ENCODE data around the gene ARID5A.

ARID5A gene, protein sequence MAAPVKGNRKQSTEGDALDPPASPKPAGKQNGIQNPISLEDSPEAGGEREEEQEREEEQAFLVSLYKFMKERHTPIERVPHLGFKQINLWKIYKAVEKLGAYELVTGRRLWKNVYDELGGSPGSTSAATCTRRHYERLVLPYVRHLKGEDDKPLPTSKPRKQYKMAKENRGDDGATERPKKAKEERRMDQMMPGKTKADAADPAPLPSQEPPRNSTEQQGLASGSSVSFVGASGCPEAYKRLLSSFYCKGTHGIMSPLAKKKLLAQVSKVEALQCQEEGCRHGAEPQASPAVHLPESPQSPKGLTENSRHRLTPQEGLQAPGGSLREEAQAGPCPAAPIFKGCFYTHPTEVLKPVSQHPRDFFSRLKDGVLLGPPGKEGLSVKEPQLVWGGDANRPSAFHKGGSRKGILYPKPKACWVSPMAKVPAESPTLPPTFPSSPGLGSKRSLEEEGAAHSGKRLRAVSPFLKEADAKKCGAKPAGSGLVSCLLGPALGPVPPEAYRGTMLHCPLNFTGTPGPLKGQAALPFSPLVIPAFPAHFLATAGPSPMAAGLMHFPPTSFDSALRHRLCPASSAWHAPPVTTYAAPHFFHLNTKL

DNA sequence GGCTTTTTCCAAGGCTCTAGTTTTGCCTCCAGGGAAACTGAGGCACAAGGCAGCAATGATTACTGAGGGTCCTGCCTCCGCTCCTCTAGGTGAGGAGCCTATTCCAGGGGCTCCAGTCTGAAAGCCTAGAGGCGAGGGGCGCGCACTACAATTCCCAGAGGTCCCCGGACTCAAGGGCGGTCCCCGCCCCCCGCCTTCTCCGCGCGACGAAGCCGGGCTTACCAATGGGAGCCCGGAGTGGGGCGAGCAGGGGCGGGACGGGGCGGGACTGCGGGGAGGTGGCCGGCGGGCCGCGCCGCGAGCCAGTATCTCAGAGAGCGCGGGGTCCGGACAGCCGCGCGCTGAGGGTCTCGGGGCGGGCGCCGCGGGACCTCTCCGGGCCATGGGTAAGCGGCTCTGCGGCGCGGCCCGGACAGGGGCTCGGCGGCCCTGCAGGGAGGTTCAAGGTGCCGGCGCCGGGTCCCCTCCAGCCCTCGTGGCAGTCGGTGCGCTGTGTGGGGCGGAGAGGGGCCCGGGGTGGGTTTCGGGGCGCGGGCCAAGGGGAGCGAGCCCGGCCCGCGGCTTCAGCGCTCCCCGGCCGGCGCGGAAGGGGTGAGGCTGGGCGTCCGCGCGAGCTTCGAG, at the start of gene ARID5A:
Gene ARID5A (plus strand): TSS at position 308 of the 621 bp plus-strand sequence. CDS start 75 bp downstream, at position 383.
- POLR2A ChIA-PET (ENCODE audit: low non-redundant PET): no interaction called here
- CTCF ChIA-PET: interaction anchor here (0.7 to 1.0 kb wide), 2 partner anchors 18 to 394 kb away, joined by 3 to 5 read pairs; no protein-coding TSS in a partner anchor
- DNase-seq (ENCODE audit: low spot score): peak; percentile 92
- TF ChIP-seq, protein P1, sequence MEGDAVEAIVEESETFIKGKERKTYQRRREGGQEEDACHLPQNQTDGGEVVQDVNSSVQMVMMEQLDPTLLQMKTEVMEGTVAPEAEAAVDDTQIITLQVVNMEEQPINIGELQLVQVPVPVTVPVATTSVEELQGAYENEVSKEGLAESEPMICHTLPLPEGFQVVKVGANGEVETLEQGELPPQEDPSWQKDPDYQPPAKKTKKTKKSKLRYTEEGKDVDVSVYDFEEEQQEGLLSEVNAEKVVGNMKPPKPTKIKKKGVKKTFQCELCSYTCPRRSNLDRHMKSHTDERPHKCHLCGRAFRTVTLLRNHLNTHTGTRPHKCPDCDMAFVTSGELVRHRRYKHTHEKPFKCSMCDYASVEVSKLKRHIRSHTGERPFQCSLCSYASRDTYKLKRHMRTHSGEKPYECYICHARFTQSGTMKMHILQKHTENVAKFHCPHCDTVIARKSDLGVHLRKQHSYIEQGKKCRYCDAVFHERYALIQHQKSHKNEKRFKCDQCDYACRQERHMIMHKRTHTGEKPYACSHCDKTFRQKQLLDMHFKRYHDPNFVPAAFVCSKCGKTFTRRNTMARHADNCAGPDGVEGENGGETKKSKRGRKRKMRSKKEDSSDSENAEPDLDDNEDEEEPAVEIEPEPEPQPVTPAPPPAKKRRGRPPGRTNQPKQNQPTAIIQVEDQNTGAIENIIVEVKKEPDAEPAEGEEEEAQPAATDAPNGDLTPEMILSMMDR (conservative IDR thresholded peaks at IDR 0.05; ENCODE audit: low read depth): no peak
- H3K27ac ChIP-seq: peak within 1 kb of the TSS; percentile 94

DNA sequence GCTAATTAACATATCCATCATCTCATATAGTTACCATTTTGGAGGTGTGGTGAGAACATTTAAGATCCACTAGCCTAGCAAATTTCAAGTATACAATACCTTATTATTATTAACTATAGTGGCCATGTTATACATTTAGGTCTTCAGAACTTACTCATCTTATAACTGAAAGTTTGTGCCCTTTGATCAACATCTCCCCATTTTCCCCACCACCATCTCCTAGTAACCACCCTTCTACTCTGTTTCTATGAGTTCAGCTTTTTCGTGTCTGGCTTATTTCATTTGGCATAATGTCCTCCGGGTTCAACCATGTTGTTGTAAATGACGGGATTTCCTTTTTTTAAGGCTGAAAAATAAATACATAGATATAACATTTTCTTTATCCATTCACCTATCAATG, 47.3 kb upstream of the ARID5A start:
- ChIA-PET POLR2A (ENCODE audit: low non-redundant PET) (no interaction called here), CTCF (no interaction called here)
- TF ChIP-seq, protein P1 (conservative IDR thresholded peaks at IDR 0.05; ENCODE audit: low read depth): no peak
- H3K27ac ChIP-seq: no peak overlapping the region
- no peak for DNase-seq (ENCODE audit: low spot score)

DNA sequence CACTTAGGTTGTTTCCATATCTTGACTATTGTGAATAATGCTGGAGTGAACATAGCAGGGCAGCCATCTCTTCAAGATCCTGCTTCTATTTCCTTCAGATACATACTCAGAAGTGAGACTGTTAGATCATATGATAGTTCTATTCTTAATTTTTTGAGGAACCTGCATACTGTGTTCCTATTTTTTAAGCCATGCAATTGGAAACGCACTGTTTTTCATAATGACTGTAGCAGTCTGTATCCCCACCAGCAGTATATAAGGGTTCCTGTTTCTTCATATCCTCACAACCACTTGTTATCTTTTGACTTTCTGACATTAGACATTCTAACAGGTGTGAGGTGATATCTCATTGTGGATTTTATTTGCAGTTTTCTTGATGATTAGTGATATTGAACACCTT, 46.9 kb upstream of the ARID5A start:
- H3K27ac ChIP-seq: no peak overlapping the region
- ChIA-PET POLR2A (ENCODE audit: low non-redundant PET) (no interaction called here), CTCF (no interaction called here)
- no peak for DNase-seq (ENCODE audit: low spot score)
- TF ChIP-seq, protein P1 (conservative IDR thresholded peaks at IDR 0.05; ENCODE audit: low read depth): no peak

DNA sequence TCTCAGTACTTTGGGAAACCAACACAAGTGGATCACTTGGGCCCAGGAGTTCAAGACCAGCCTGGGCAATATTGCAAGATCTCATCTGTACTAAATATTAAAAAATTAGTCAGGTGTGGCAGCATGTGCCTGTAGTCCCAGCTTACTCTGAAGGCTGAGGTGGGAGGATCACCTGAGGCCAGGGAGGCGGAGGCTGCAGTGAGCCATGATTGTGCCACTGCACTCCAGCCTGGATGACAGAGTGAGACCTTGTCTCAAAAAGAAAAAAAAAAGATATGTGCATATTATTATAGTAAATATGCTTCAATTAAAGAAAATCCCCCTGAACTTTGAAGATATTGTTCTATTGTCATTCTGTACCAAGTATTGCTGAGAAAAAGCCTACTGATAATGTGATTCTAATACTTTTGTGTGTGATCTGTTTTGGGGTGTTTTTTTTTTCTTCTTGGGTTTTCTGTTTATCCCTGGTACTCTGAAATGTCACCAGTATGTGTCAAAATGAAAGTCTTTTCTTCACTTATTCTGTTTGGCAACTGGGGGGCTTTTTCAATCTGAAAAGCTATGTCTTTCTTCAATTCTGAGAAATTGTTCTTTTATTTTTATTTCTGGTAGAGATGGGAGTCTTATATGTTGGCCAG, 44.6 kb upstream of the ARID5A start:
- CTCF ChIA-PET: interaction anchor here (0.7 to 0.9 kb wide), 3 partner anchors 84 to 85 kb away, joined by 3 to 5 read pairs (median 3); no protein-coding TSS in a partner anchor
- POLR2A ChIA-PET (ENCODE audit: low non-redundant PET): no interaction called here
- TF ChIP-seq, protein P1 (conservative IDR thresholded peaks at IDR 0.05; ENCODE audit: low read depth): no peak
- no peak for DNase-seq (ENCODE audit: low spot score)
- no peak overlapping the region for H3K27ac ChIP-seq

DNA sequence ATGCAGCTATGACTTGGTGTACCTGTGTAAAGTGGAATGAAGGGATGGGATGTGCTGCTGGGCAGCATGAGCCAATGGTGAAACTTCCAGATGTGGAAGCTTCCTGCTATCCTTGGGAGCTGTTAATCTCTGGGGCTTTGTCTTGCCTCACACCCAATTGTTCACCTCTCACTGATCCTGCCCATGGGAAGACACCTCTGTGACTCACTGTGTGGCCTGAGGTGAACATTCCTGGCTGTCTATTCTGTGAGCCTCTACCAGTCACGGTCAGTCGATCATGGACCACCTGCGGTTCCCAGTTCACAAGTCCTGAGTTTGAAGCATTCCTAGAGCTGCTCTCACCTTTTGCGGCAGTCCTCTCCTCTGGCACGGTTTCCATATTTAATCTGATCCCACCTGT, 43.5 kb upstream of the ARID5A start:
- TF ChIP-seq, protein P1 (conservative IDR thresholded peaks at IDR 0.05; ENCODE audit: low read depth): no peak
- H3K27ac ChIP-seq: no peak overlapping the region
- DNase-seq (ENCODE audit: low spot score): peak; percentile 87
- POLR2A ChIA-PET (ENCODE audit: low non-redundant PET): interaction anchor here (1.4 kb wide), 1 partner anchor 13 kb away, joined by 6 read pairs; no protein-coding TSS in a partner anchor
- CTCF ChIA-PET: interaction anchor here (0.6 to 1.2 kb wide), 3 partner anchors 16 to 1422 kb away, joined by 3 read pairs; no protein-coding TSS in a partner anchor

DNA sequence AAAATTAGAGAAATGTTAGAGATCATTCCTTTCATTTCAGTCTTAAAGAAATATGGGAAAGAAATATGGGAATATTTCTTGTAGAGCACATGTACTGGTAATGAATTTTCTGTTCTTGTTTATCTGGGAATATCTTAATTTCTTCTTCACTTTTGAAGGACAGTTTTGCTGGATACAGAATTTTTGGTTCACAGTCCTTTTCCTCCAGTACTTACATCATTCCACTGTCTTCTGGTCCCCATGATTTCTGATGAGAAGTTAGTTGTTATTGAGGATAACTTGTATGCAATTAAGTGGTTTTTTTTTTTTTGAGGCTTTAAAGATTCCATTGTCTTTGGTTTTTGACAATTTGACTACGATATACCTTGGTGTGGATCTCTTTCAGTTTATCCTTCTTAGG, 42.4 kb upstream of the ARID5A start:
- no peak for DNase-seq (ENCODE audit: low spot score)
- TF ChIP-seq, protein P1 (conservative IDR thresholded peaks at IDR 0.05; ENCODE audit: low read depth): no peak
- ChIA-PET CTCF (interaction anchor here (1.0 kb wide), 1 partner anchor 60 kb away, joined by 3 read pairs; no protein-coding TSS in a partner anchor), POLR2A (ENCODE audit: low non-redundant PET) (no interaction called here)
- H3K27ac ChIP-seq: no peak overlapping the region
